Testis (tissue), 3 donors: ENCODE measurements around the gene RNF39. TPM values are rescaled to one million over a fixed set of nuclear protein-coding genes. Genes with fewer than 3 reads are reported as not detected.

Experiments
- DNase-seq: peaks from one replicate; pipeline ENCODE4 v3.0.0-alpha.2; 2019
- H3K27ac ChIP-seq, 2 donors: fragments of 200-600 bp; sonication (generic); one replicate each; pipeline ENCODE4 v1.5.1; 2019
- H3K27me3 ChIP-seq: fragments of 200-600 bp; sonication (generic); one replicate; pipeline ENCODE4 v1.5.1; 2019
- H3K36me3 ChIP-seq: fragments of 200-600 bp; sonication (generic); one replicate; pipeline ENCODE4 v1.5.1; 2017; ENCODE audit warnings: low read depth; ENCODE audit errors: missing control alignments
- H3K4me1 ChIP-seq: fragments of 200-600 bp; sonication (generic); one replicate; pipeline ENCODE4 v1.5.1; 2019
- H3K4me3 ChIP-seq, 2 donors: fragments of 200-600 bp; sonication (generic); one replicate each; pipeline ENCODE4 v1.5.1; 2017 to 2019
- H3K9me3 ChIP-seq: fragments of 200-600 bp; sonication (generic); one replicate; pipeline ENCODE4 v1.5.1; 2017
- POLR2A ChIP-seq: fragments of 450-650 bp; IDR thresholded peaks from one replicate; pipeline ENCODE4 v1.6.1; 2017; ENCODE audit warnings: antibody characterized with exemption, mild to moderate bottlenecking, moderate library complexity
- WGBS, 2 donors: methylation state at CpG; one replicate each; pipeline ENCODE4 v1.1.5; 2018; 5-methylcytosine and 5-hydroxymethylcytosine counted together
- intact Hi-C: fragments of 100-400 bp; cut with DNase I; formaldehyde crosslinking; loops from one replicate; pipeline ENCODE4 v1.15.1; 2023; ENCODE audit warnings: low total_unique reads
- polyA plus RNA-seq: library from polyadenylated mRNA; stranded (reverse); fragments of 350-450 nt; fragmentation: Illumina TruSeq; extraction: RNeasy Lipid Tissue Mini Kit (QIAGEN cat#74804); gene quantifications from one replicate; pipeline ENCODE4 v1.2.3, GENCODE V29; 2014; ENCODE audit warnings: low read depth, low replicate concordance; ENCODE audit not compliant: insufficient read depth
- total RNA-seq, 2 donors: library from RNA; depleted of rRNA; stranded (reverse); fragments of >200 nt; gene quantifications; one replicate each; pipeline ENCODE4 v1.2.3, GENCODE V29; 2016
- TF ChIP-seq, protein P1 (sequence below), 3 experiments: fragments of 450-650 bp in 2 of 3; fragments of 200-600 bp in 1 of 3; sonication (generic) in 1 of 3; IDR thresholded peaks; one replicate each; pipeline ENCODE4 v1.5.1; 2016 to 2019; ENCODE audit warnings: antibody characterized with exemption in 3 of 3, mild to moderate bottlenecking in 2 of 3, moderate library complexity in 1 of 3

The RNF39 gene
- total and polyA plus RNA-seq, 3 donors from 2014 or later, result 2.7 to 4.3 (median 3.5) TPM

DNA sequence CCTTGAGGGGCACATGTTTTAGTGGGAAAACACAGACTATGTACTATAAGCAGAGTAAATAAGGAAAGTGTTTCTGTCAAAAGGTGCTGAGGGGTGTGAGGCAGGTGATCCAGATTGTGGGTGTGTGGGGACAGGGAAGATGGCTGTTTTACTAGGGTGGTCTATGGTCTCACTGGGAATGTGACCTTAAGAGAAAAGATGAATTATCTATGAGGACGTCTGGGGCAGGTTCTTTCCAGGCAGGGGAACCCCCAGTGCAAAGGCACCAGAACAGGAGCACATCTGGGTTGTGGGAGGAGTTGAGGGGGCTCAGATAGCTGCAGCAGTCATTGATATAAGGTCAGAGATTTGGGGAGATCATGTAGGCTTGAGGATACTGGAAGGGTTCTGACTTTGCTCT, 32.7 kb downstream of the RNF39 start:
- TF ChIP-seq, protein P1, sequence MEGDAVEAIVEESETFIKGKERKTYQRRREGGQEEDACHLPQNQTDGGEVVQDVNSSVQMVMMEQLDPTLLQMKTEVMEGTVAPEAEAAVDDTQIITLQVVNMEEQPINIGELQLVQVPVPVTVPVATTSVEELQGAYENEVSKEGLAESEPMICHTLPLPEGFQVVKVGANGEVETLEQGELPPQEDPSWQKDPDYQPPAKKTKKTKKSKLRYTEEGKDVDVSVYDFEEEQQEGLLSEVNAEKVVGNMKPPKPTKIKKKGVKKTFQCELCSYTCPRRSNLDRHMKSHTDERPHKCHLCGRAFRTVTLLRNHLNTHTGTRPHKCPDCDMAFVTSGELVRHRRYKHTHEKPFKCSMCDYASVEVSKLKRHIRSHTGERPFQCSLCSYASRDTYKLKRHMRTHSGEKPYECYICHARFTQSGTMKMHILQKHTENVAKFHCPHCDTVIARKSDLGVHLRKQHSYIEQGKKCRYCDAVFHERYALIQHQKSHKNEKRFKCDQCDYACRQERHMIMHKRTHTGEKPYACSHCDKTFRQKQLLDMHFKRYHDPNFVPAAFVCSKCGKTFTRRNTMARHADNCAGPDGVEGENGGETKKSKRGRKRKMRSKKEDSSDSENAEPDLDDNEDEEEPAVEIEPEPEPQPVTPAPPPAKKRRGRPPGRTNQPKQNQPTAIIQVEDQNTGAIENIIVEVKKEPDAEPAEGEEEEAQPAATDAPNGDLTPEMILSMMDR (IDR thresholded peaks at IDR 0.05), result no peak
- no peak for TF ChIP-seq POLR2A
- H3K27me3 ChIP-seq, result no peaks in the 10 kb centered on the region
- H3K27ac ChIP-seq, result no peak overlapping the region
- no peak for DNase-seq
- no peaks in the 10 kb centered on the region for H3K36me3 ChIP-seq
- H3K4me1 ChIP-seq, result no peaks in the 10 kb centered on the region
- H3K4me3 ChIP-seq, result no peak overlapping the region
- intact Hi-C loops, result no loop called here
- 43 to 61% methylated on average over 1 of the region's 1 CpG for WGBS, 2 donors
- H3K9me3 ChIP-seq, result no peaks in the 10 kb centered on the region

DNA sequence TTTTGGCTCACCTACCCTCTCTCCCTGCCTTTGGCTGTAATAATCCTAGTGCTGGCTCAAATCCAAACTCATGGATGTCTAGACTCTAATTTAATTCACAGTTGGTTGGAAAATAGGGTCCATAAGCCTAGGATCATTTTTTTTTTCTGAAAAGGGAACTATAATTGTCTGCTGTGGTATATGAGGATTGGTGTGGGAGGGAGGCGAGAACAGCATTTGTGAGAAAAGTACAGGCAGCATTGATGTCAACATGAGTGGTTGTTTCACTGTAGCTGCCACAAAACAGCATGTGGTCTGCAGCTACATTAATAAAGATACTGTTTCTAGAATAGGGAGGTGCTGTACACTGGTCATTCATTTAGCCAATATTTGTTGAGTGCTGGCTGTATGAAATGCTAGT, 33.1 kb downstream of the RNF39 start:
- Histone ChIP-seq H3K4me3 (no peak overlapping the region), H3K4me1 (no peaks in the 10 kb centered on the region), H3K27me3 (no peaks in the 10 kb centered on the region), H3K36me3 (no peaks in the 10 kb centered on the region), H3K27ac (no peak overlapping the region), H3K9me3 (no peaks in the 10 kb centered on the region)
- WGBS, 2 donors, result 85 to 100% methylated on average over 1 of the region's 1 CpG
- DNase-seq, result no peak
- intact Hi-C loops, result no loop called here
- TF ChIP-seq POLR2A, result no peak
- TF ChIP-seq, protein P1 (IDR thresholded peaks at IDR 0.05), result no peak

DNA sequence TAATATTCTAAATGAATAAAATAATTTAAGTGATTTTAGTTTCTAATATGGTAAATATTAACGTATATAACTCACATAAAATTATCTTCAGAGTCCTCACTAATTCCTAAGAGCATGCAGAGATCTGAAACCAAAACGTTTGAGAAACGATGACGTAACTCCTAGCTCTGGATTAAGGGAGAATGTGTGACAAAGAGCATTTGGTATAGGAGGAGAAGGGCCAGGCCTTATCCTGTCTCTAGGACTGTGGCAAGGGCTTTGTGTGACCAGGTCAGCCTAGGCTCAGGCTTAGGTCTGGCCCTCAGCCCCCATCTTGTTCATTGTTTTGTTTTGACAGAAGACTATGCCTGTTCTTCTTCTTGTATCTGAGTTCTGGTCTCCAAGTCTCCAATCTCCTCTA, 33.7 kb downstream of the RNF39 start:
- Histone ChIP-seq H3K36me3 (no peaks in the 10 kb centered on the region), H3K4me1 (no peaks in the 10 kb centered on the region), H3K27ac (no peak overlapping the region), H3K9me3 (no peaks in the 10 kb centered on the region), H3K4me3 (no peak overlapping the region), H3K27me3 (no peaks in the 10 kb centered on the region)
- TF ChIP-seq POLR2A, result no peak
- TF ChIP-seq, protein P1 (IDR thresholded peaks at IDR 0.05), result no peak
- intact Hi-C loops, result no loop called here
- DNase-seq, result no peak
- 80% methylated on average over 4 of the region's 4 CpGs for WGBS, 2 donors

DNA sequence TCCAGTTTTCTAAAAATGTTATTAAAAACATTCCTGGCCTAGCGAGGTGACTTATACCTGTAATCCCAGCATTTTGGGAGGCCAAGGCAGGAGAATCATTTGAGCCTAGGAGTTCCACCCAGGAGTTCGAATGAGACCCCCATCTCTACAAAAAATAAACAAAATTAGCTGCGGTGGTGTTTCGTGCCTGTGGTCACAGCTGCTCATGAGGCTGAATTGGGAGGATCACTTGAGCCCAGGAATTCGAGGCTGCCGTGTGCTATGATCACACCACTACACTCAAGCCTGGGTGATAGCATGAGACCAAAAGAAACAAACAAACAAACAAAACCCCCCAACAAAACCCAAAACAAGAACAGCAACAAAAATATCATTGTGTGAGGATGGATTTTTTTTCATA, 34.3 kb downstream of the RNF39 start:
- 73 to 90% methylated on average over 6 of the region's 6 CpGs for WGBS, 2 donors
- intact Hi-C loops, result no loop called here
- TF ChIP-seq, protein P1 (IDR thresholded peaks at IDR 0.05), result no peak
- no peak for TF ChIP-seq POLR2A

DNA sequence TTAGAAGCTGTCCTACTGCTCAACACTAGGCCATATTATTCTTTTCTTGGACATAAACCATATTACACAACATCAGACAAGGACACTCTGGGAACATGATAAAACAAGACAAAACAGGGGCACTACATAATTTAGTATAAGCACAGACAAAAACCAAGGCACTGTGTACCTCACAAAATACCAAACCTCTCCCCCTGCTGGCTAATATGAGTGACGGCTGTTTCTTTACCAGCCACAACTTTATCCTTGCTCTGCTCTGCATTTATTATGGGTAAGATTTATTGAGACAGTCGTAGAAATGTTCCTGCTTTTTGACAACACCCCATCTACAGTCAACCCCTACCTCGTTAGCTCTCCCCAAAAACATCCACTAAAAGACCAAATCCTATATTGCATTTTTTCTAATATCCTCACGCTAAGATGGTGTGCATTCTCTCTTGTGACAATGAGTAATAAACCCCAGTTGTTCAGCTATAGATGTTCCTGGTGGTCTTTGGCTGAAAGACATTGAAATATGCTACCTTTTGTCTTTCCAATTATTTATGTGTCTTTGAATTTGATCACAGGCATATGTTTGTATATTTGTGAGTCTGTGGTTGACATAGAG, 38.3 kb downstream of the RNF39 start:
- WGBS, 2 donors, result 60 to 63% methylated on average over 4 of the region's 4 CpGs
- Histone ChIP-seq H3K36me3 (no peaks in the 10 kb centered on the region), H3K27me3 (no peaks in the 10 kb centered on the region), H3K9me3 (no peaks in the 10 kb centered on the region), H3K27ac (no peak overlapping the region), H3K4me1 (no peaks in the 10 kb centered on the region), H3K4me3 (no peak overlapping the region)
- intact Hi-C loops, result no loop called here
- TF ChIP-seq, protein P1 (IDR thresholded peaks at IDR 0.05), result peak in 2 of 3 experiments; percentile 23 to 45
- TF ChIP-seq POLR2A, result no peak
- no peak for DNase-seq

More for the DNA sequence above, 34.3 kb downstream of the RNF39 start:
- Histone ChIP-seq H3K9me3 (no peaks in the 10 kb centered on the region), H3K27ac (no peak overlapping the region), H3K36me3 (no peaks in the 10 kb centered on the region), H3K4me1 (no peaks in the 10 kb centered on the region), H3K27me3 (no peaks in the 10 kb centered on the region), H3K4me3 (no peak overlapping the region)
- DNase-seq, result no peak
